GM19043 (cell line): Measurements from ENCODE around the gene SLC41A3.

Source experiments
- ATAC-seq: cut with Tn5 transposase; IDR thresholded peaks from one replicate; pipeline ENCODE4 v1.9.1; 2021; ENCODE audit warnings: low read depth; ENCODE audit not compliant: unreplicated experiment

SLC41A3 gene

DNA sequence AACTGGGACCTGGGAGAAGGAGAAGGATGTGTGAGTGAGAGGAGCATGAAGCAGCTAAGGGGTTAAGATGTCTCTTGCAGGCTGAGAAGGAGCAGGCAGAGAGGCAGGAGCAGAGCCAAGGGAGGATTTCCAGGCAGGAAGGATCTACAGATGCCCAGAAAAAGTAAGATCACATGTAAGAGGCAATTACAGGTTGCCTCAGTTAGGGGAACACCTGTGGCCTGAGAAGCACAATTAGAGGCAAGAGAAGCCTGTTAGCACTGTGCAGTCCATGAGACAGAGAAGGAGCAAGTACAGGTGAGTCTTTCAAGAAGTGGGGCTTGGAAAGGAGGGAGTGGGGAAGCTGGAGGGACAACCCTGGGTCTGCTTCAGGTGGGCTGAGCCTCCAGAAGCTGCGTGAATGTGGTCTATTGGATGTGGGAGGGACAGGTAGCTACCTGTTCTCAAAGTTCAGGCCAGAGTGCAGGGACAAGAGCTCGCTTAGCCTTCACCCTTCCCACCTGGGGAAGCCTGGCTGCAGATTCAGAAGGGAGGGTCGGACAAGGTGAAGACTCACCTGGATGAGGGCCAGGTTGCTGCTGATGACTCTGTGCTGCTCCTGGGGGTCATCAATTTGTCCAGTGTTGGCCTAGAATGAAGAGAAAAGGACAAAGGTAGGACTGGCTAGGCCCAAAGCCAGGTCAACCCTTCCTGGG lies 50.7 kb downstream of the SLC41A3 start:
- no peak for ATAC-seq

GRCh38 chr3:126031981-126032471 lies 51.9 kb downstream of the SLC41A3 start:
- ATAC-seq: no peak

DNA sequence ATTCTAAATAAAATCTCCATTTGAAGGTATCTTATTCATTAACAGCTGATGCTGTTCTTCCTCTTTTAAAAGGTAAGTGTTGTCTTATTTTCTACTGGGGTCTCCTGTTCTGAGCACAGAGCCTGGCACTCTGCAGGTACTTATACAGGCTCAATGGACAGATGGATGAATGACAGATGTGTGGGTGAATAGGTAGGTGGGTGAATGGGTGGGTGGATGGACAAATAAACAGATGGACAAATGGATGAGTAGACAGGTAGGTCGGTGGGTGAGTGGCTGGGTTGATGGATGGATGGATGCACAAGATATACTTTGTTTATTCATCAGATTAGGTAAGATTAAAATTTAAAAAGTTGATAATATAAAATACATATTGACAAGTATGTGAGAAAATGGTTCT lies 53.5 kb downstream of the SLC41A3 start:
- no peak for ATAC-seq

DNA sequence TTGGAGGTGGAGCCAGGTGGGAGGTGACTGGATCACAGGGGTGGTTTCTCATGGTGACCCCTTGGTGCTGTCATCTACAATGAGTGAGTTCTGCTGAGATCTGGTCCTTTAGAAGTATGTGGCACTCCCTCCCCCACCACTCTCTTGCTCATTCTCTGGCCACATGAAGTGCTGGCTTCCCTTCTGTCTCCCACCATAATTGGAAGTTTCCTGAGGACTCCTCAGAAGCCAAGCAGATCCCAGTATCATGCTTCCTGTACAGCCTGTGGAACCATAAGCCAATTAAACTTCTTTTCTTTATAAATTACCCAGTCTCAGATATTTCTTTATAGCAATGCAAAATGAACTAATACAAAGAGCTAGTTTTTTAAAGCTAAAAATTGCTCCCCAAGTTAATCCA lies 54.7 kb downstream of the SLC41A3 start:
- no peak for ATAC-seq

- ATAC-seq: no peak
Observed at GRCh38 chr3:126028096-126028495, 55.8 kb downstream of the SLC41A3 start.

GRCh38 chr3:126026761-126027160 lies 57.2 kb downstream of the SLC41A3 start:
- no peak for ATAC-seq

GRCh38 chr3:126026277-126026751 lies 57.6 kb downstream of the SLC41A3 start:
- no peak for ATAC-seq

- no peak for ATAC-seq
Observed at GRCh38 chr3:126025862-126026261, 58.1 kb downstream of the SLC41A3 start.

DNA sequence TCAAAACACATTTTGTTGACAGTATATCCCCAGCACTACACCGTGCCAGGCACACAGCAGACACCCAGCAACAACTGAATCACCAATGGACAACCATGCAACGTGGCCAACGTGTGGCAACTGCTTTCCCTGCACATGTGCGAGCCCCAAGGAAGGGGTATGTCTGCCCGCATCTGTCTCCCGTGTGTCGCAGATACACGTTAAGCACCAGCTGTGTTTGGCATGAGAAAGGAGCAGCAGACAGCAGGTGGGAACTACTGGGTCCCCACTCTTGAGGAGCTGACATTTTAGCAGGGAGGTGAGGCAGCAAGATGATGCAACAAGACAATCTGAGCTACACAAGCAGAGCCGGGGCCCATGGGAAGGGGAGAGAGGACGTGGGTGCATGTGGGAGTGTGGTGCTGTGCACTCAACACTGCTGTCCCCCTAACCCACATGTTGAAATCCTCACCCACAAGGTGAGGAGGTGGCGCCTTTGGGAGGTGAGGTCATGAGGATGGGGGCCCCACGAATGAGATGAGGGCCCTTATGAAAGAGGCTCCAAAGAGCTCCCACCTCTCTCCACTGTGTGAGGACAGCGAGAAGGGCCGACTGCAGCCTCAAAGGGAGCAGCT lies 58.7 kb downstream of the SLC41A3 start:
- ATAC-seq: no peak

- ATAC-seq: no peak
Observed at GRCh38 chr3:126024049-126024854, 59.7 kb downstream of the SLC41A3 start.

DNA sequence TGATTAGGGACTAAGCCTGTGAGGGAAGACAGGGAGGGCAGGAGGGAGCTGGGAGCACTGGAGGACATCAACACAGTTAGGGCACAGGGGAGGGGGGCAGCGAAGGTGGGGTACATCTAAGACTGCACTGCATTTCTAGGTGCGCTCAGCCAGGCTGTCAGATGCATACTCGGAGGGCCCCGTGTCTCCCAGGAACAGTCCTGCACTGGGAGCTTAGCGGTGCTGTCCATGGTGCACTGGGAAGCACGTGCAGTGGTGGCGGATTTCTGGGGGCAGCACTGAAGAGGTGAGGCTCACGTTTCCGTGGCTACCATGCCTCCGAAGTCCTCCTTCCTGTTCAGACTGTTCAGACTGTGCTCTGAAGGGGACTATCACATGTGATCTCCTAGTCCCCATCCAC lies 60.5 kb downstream of the SLC41A3 start:
- no peak for ATAC-seq

DNA sequence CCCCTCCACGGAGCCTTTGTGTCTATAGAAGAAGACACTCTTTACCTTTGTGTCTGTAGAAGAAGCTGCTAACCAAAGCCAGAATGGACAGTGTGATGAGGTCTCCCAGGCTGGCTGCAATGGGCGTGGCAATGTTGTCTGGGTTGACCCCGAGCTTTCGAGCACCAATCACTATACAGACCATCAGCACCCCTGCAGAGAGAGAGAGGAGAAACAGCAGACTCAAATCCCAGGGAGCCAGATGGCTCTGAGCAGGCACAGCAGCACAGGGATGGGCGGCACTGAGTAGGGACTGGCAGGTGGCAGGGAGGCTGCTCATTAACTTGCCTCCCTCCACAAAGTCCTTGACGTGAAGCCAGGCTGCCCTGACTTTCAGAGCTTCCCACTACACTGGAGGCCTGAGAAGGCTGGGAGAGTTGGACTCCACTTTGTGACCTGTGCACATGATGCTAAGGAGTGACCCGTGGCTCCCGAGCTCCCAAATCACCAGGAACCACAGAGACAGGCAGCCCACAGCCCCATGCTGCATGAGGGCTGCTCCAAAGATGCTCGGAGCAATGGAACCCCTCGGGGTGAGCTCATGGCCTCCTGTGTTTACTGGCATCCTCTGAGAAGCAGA lies 61.1 kb downstream of the SLC41A3 start:
- ATAC-seq: no peak

- no peak for ATAC-seq
Observed at GRCh38 chr3:126021702-126022101, 62.2 kb downstream of the SLC41A3 start.

DNA sequence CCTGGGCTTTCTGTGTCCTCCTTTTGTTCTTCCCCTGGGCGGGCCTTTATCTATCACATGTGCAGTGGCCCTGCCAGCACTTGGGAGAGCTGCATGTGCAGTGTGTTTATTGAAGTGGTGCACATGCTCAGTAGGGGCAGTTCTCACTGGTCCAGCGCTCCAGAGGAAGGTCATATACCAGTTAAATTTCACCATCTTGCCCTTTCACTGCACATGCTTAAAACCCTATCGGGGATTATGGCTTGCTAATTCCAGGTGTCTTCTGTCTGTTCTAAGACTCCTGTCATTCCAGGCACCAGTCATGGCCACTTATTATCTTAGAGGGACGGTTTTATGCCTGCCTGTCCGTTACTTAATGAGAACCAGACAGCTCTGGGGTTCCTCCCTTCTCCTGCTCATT lies 62.7 kb downstream of the SLC41A3 start:
- ATAC-seq: no peak

DNA sequence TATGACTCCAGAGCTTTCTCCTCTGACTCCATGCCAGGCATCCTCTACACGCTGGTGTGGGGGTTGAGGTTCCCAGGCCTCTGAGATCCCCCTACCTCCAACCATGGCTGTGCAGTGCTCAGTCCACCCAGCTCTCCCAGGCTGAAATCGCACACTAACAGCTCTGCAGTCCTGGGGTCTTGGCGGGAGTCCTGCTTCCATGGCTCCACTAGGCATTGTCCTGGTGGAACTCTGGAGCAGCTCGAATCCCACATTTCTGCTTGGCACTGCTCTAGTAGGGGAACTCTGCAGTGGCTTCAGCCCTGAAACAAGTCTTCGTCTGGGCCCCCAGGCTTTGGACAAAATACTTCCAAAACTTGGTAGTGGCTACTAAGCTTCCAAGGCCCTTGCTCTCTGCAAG lies 64.2 kb downstream of the SLC41A3 start:
- no peak for ATAC-seq

GRCh38 chr3:126018995-126019394 lies 64.9 kb downstream of the SLC41A3 start:
- ATAC-seq: no peak

DNA sequence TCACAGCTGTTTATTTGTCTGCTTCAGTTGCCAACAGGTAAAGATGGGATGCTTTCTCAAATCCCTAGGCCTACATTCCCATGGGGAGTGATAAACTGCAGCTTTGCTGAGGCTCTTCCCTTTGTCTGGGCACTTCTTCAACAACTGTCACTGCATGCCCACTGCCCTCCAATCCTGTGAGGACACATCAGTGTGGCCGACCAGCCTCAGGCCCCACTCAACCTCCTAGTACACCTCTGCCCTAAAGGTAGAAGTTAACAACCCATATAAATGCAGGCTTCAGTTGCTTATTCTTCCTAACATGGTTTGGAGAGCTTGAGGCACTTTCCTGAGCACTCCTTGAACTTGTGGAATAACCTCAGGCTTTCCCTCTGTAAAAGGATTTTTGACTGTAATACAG lies 65.4 kb downstream of the SLC41A3 start:
- no peak for ATAC-seq

DNA sequence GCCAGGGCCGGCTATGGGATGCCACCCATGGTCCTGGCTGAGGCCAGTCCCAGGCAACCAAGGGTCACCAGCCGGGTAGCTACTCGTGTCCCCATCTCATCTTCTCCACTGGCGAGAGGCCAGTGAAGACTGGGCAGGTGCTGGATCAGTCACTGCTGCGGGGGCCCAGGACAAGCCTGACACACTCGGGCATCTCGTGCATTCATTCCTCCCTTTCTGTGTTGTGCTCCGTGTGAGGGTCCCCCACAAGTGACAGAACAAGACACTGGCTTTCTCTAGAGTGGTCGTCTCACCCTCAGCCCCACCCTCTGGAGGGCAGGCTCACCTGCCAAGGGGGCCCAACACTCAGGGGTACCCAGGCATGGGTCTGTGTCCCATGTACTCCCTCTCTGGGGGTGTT lies 66.6 kb downstream of the SLC41A3 start:
- ATAC-seq: no peak

GRCh38 chr3:126016616-126017015 lies 67.3 kb downstream of the SLC41A3 start:
- no peak for ATAC-seq

- ATAC-seq: no peak
Observed at GRCh38 chr3:126015075-126015474, 68.8 kb downstream of the SLC41A3 start.

GRCh38 chr3:126014252-126014651 lies 69.7 kb downstream of the SLC41A3 start:
- no peak for ATAC-seq
